Measurements from ENCODE around the gene PSEN1. TPM values are rescaled to one million over a fixed set of nuclear protein-coding genes. Genes with fewer than 3 reads are reported as not detected.

Gene PSEN1
- total RNA-seq = 46.6 and 55.3 TPM in 2 replicates

GRCh38 chr14:73136387-73137225 lies at the start of gene PSEN1:
Gene PSEN1, plus strand, starts transcription at chr14:73136507. Its CDS starts 11,513 bp downstream, at chr14:73148020.

DNA sequence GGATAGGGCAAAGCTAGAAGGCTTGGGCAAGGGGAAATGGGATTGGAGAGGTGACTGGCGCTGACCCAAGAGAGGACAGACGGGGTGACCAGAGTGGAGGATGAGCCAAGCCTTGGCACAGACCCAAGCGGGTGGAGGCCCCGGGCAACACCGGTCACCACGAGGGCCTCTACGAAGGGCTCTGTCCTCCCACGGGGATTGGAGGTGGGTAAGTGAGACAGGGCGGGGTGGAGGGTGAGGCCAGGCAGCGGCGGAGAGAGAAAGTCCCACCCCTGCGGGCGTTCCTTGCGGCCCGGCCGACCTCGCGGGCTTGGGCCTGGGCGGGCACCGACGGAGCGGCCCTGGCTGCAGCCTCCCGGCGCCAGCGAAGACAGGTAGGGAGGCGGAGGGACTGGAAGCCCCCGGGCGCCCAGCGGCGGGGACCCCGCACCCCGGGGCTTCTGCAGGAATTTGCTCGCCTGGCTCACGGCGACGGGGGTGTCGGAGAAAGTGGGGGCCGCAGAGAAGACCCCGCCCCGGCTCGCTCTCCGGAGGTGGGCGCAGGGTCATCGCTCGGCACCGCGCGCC lies 101.0 kb downstream of the PSEN1 start, which contains the start of gene PAPLN:
Gene PAPLN (plus strand): TSS at position 288 of the 567 bp plus-strand sequence. CDS start 2,273 bp downstream, outside the sequence.

Other genes with a start within 250 kb of the PSEN1 start
- 5.3 and 9.3 TPM in 2 replicates for gene DPF3, start 242.4 kb upstream of the PSEN1 start, total RNA-seq
- gene DCAF4, start 210.0 kb upstream of the PSEN1 start, total RNA-seq = 10.8 and 12.8 TPM in 2 replicates
- gene ZFYVE1, start 109.4 kb upstream of the PSEN1 start, total RNA-seq = 16.4 and 20.5 TPM in 2 replicates
- gene RBM25, start 78.0 kb upstream of the PSEN1 start, total RNA-seq = 21.8 and 26.7 TPM in 2 replicates
- gene PAPLN, start 101.0 kb downstream of the PSEN1 start, total RNA-seq = 2.5 and 3.2 TPM in 2 replicates

Measured in smooth muscle cell of the pulmonary artery (primary cell).